ENCODE results near the gene QPCTL. TPM values are rescaled to one million over a fixed set of nuclear protein-coding genes. Genes with fewer than 3 reads are reported as not detected.

Gene QPCTL
- total RNA-seq, 1 experiment from 2014 or later = 10.6 TPM

Other genes with a start within 250 kb of the QPCTL start
- gene FOSB, start 224.7 kb upstream of the QPCTL start, total RNA-seq (2014; rRNA removed; shearing (Covaris generic)) = 0.35 and 0.40 TPM in 2 replicates
- 29.3 and 30.9 TPM in 2 replicates for gene RTN2, start 195.6 kb upstream of the QPCTL start, total RNA-seq (2014; rRNA removed; shearing (Covaris generic))
- 1.0 and 1.4 TPM in 2 replicates for gene PPM1N, start 194.2 kb upstream of the QPCTL start, total RNA-seq (2014; rRNA removed; shearing (Covaris generic))
- 43.8 and 48.8 TPM in 2 replicates for gene VASP, start 185.2 kb upstream of the QPCTL start, total RNA-seq (2014; rRNA removed; shearing (Covaris generic))
- gene OPA3, start 107.9 kb upstream of the QPCTL start, total RNA-seq (2014; rRNA removed; shearing (Covaris generic)) = 8.6 and 9.9 TPM in 2 replicates
- gene GPR4, start 90.5 kb upstream of the QPCTL start, total RNA-seq (2014; rRNA removed; shearing (Covaris generic)) = 0.14 and 0.18 TPM in 2 replicates
- gene EML2, start 53.3 kb upstream of the QPCTL start, total RNA-seq (2014; rRNA removed; shearing (Covaris generic)) = 3.0 and 5.8 TPM in 2 replicates
- gene GIPR, start 24.4 kb upstream of the QPCTL start, total RNA-seq (2014; rRNA removed; shearing (Covaris generic)) = 0.12 and 0.38 TPM in 2 replicates
- 434 and 487 TPM in 2 replicates for gene SNRPD2, start 713 bp upstream of the QPCTL start, total RNA-seq (2014; rRNA removed; shearing (Covaris generic))
- 9.3 and 10.8 TPM in 2 replicates for gene FBXO46, start 38.2 kb downstream of the QPCTL start, total RNA-seq (2014; rRNA removed; shearing (Covaris generic))
- 0.08 TPM in 1 of 2 replicates, not detected in the other for gene MEIOSIN, start 40.8 kb downstream of the QPCTL start, total RNA-seq (2014; rRNA removed; shearing (Covaris generic))
- 6.0 and 6.6 TPM in 2 replicates for gene SIX5, start 76.6 kb downstream of the QPCTL start, total RNA-seq (2014; rRNA removed; shearing (Covaris generic))
- gene DMPK, start 89.8 kb downstream of the QPCTL start, total RNA-seq (2014; rRNA removed; shearing (Covaris generic)) = 79.8 and 84.2 TPM in 2 replicates
- 43.5 and 52.9 TPM in 2 replicates for gene DMWD, start 100.2 kb downstream of the QPCTL start, total RNA-seq (2014; rRNA removed; shearing (Covaris generic))
- gene RSPH6A, start 122.6 kb downstream of the QPCTL start, total RNA-seq (2014; rRNA removed; shearing (Covaris generic)) = 0.22 TPM in 1 of 2 replicates, not detected in the other
- gene SYMPK, start 170.5 kb downstream of the QPCTL start, total RNA-seq (2014; rRNA removed; shearing (Covaris generic)) = 25.6 and 32.6 TPM in 2 replicates
- gene FOXA3, start 171.7 kb downstream of the QPCTL start, total RNA-seq (2014; rRNA removed; shearing (Covaris generic)) = 0.45 and 0.53 TPM in 2 replicates
- 31.0 and 31.4 TPM in 2 replicates for gene IRF2BP1, start 193.5 kb downstream of the QPCTL start, total RNA-seq (2014; rRNA removed; shearing (Covaris generic))
- gene MYPOP, start 209.9 kb downstream of the QPCTL start, total RNA-seq (2014; rRNA removed; shearing (Covaris generic)) = 1.8 and 2.5 TPM in 2 replicates
- not detected in 2 replicates for gene NANOS2, start 222.1 kb downstream of the QPCTL start, total RNA-seq (2014; rRNA removed; shearing (Covaris generic))